HG03432 (cell line): Measurements from ENCODE around the gene ACAN.

Source experiments
- ATAC-seq: cut with Tn5 transposase; IDR thresholded peaks from one replicate; pipeline ENCODE4 v1.9.1; 2021; ENCODE audit warnings: mild to moderate bottlenecking, moderate library complexity; ENCODE audit not compliant: unreplicated experiment

Gene ACAN

DNA sequence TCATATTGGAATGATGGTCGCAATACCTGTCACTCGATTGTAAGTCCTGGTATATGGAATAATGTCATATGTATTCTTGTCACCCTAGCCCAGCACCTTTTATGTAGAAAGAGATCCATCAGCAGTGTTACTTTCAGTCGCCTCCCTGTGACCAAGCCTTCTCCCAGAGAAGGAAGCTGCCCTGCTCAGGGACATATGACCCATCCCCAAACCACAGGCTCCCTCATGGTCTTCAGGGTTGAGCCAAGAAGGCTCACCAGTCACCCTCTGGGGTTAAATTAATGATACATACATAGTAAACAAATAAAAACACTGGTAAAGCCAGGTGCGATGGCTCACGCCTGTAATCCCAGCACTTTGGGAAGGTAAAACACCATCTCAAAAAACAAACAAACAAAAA, 114.5 kb downstream of the ACAN start:
- ATAC-seq, result no peak

DNA sequence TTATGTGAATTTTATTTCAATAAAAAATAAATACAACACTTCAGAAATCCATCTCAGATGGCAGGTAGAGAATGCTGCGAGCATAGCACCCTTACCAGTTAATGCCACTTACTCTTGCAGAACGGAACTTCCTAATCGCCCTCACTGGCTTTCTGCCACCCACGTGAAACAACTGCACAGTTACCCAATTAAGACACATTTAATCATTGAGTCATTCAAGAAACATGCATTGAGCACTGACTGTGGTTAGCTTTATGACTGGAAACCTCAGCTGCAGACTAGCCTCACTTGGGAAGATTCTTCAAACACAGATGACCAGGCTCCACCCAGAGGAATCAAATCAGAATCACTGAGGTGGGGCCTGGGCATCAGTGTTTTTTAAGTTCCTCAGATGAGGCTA, 115.5 kb downstream of the ACAN start:
- peak; percentile 79 for ATAC-seq

DNA sequence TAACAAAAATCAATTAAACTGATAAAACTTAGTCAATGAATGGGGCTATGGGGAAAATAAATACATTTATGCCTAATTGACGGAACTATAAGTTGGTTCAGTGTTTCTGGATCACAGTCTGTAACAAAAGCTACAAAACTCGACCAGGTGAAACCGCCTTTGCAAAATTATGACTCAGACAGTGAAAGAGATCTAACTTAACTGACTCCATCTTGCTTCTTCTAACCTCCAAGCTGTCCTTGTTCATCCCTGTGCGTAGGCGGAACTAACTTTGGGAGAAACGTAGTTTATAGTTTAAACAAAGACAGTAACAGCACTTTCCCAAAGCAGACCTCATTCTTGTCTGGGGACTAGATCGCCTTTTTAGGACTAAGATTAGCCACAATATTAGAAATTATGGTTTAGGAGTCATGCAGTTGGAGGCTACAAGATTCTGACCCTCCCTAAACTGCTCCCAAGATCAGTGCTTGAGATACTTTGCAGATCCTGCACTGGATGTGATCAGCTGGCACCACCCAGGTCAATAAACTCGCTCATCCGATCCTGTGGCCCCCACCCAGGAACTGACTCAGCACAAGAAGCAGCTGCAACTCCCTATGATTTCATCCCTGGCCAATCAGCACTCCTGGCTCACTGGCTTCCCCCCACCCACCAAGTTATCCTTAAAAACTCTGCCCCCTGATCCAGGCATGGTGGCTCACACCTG, 117.1 kb downstream of the ACAN start:
- ATAC-seq, result no peak

DNA sequence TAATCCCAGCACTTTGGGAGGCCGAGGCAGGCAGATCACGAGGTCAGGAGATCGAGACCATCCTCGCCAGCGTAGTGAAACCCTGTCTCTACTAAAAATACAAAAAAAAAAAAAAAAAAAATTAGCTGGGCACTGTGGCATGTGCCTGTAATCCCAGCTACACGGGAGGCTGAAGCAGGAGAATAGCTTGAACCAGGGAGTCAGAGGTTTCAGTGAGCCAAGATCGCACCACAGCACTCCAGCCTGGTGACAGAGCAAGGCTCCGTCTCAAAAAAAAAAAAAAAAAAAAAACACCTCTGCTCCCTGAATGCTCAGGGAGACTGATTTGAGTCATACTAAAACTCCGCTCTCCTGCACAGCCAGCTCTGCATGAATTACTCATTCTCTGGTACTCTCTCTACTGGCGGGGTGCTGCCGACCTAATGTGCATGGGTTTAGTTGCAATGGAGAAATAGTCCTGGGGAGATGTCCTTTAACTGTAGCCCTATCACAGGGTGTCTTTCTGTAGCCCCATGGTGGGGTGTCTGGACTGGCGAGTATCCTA, 117.7 kb downstream of the ACAN start:
- peak; percentile 84 for ATAC-seq
